HL-60/S4 treated with retinoic acid at 250 ng/mL for 4 days and 3 days (cell line): ENCODE data around the gene AGAP3.

Experiments used
- in situ Hi-C: fragments of 300-500 bp; cut with MboI; formaldehyde crosslinking; loops from 2 replicates; pipeline ENCODE4 v1.7.0; 2022; ENCODE audit warnings: low sequenced_read_pairs

Gene AGAP3

GRCh38 chr7:151152643-151153513, 66.6 kb downstream of the AGAP3 start:
- in situ Hi-C loops: no loop called here

GRCh38 chr7:151157645-151158329, 71.5 kb downstream of the AGAP3 start:
- in situ Hi-C loops: no loop called here

GRCh38 chr7:151161757-151162156, 75.5 kb downstream of the AGAP3 start:
- in situ Hi-C loops: no loop called here

- in situ Hi-C loops: no loop called here
These were observed 80.4 kb downstream of the AGAP3 start for GRCh38 chr7:151166629-151167196.

- in situ Hi-C loops: no loop called here
These were observed 81.1 kb downstream of the AGAP3 start, which contains the start of gene GBX1 for GRCh38 chr7:151167197-151167961. GBX1 (minus strand) TSS chr7:151167694; CDS start chr7:151167548, 146 bp downstream.

DNA sequence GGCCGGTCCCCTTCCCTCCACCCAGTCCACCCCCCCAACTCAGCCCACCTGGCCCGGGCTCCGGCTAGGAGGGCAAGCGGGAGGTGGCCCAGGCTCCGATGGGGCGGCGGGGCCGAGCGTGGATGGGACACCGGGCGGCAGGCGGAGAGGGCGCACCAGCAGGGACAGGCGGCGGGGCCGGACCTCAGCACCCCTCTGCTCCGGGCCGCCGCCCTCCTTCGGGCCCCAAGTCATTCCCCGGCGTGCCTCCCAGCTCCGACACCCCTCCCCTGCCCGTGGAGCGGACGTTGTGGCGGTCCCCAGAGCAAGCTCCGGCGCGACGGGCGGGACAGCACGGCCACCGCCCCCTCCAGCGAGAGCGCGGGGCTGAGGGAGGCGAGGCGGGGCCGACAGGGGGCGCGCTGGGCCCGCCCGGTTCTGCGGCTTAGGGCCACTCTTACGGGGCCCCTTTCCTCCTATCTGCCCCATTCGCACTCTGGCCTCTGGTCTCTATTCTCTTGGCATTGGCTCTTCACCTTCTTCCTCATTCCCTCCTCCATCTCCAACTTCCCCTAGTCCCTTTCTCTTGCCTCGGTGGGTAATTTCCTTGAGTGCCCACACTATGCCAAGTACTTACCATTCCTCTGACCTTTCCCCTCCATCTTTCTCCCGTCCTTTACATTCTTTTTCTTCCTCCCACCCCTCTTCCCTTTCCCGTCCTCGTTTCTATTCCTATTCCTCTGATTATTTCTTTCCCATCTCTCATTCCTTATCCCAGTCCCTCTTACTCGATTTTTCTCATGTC, 81.9 kb downstream of the AGAP3 start:
- in situ Hi-C loops: no loop called here

DNA sequence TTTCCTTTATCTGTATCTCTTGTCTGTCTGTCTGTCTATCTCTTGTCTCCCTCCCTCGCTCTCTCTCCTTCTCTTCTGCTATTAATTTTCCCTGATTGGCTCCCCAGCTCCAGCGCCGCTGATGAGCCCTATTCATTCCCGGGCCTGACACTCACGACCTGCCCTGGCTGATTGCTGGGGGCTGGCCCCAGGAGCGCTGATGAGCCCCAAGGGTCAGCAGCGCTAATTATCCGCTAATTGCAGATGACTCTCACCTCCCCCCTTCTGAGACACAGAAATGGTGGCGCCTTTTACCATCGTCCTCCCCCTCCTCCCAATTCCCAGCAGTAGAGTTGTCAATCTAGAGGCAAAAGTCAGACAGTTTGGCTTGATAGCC, 82.5 kb downstream of the AGAP3 start:
- in situ Hi-C loops: no loop called here

GRCh38 chr7:151172273-151173141, 86.2 kb downstream of the AGAP3 start:
- in situ Hi-C loops: no loop called here

DNA sequence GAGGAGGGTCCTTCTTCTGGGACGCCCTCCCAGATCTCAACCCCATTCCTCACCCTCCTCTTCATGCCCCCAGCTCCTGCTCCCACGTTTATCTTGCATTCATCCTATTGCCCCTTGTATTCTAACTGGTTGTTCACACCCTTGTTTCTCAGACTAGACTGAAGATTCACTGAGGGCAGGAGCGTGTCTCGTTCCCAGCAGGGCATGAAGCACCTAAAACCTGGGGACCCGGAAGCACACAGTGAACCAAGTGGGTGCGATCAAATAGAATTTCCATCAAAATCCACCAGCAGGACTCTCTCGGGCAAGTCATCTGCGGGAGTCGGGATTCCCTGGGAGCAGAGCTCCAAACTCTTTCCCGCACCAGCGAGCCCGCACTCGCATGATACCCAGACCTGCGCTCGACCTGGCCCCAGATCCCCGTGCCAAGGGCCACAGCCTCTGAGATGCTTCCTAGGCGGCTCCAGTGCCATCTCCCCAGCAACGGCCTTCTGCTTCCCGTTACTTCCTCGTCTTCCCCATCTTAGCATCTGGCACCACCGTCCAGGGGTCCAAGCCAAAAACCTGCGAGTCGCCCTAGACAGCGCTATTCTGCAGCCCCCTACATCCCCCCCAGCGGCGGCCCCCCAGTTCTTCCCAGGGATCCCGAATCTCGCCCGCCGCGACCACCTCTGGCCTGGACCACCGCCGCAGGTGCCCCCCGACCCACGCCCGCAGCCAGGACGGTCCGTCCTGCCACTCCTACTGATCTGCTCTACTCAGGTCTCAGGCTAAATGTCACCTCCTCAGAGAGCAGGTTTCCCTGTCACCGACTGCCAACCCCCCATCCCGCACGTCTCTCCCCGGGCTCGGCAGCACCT, 87.3 kb downstream of the AGAP3 start:
- in situ Hi-C loops: no loop called here

- in situ Hi-C loops: no loop called here
These were observed 88.2 kb downstream of the AGAP3 start for GRCh38 chr7:151174246-151175046.

DNA sequence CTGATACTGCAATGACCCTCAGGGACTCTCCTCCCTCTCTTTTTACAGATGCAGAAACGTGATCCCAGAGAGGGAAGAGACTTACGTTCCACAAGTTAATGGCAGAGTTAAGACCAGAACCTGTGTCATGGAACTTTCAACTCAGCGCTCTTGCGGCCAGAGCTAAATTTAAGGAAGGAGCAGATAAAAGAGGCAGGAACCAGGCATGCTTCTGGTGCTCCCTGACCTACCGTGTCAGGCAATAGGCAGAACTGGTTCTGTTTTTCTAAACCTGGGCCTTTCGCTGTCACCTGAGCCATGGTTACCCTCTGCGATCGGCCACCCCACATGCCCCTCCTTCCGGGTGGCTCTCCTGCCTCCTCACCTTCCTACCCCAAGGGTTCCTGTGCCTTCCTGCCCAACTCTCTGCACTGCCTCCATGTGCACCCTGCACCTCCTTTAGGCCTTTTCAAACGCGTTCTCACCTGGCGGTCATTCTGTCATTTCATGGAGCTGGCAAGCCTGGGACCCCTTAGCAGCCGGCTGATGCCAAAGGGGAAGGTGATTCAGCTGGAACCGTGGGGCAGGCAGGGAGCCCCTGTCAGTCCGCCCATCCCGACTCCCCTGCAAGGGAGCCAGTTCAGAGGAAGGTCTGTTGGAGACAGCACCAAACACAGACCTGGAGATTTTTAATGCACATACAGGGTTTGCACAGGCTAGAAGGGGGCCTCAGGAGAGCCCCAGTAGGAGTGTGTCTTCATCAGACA, 88.9 kb downstream of the AGAP3 start:
- in situ Hi-C loops: no loop called here

- in situ Hi-C loops: no loop called here
These were observed 89.6 kb downstream of the AGAP3 start for GRCh38 chr7:151175793-151176311.

DNA sequence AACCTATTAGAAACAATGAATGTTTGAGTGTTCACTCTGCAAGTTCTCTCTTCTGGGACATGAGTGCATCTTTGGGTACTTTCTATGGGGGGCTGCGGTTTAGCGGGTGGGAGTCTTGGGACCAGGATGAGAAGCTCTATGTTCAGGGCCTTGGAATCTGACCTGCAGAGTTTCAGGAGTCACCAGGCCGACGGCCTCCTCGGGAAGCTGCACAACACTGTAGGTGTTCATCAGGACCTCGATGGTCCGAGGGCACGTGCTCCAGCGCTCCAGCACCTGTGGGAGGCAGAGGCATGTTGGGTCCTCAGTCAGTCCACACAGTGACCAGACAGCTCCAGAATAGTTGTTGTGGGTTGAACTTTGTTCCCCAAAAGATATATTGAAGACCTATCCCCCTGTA, 90.1 kb downstream of the AGAP3 start:
- in situ Hi-C loops: no loop called here

- in situ Hi-C loops: no loop called here
These were observed 91.0 kb downstream of the AGAP3 start for GRCh38 chr7:151177310-151177709.

GRCh38 chr7:151178236-151178635, 92.0 kb downstream of the AGAP3 start:
- in situ Hi-C loops: no loop called here

GRCh38 chr7:151178831-151179230, 92.6 kb downstream of the AGAP3 start:
- in situ Hi-C loops: no loop called here
